ENCODE measurements around the gene CRIP3. TPM values are rescaled to one million over a fixed set of nuclear protein-coding genes. Genes with fewer than 3 reads are reported as not detected.

Gene CRIP3
- total and polyA plus RNA-seq, 2 of the 13 experiments (the other 11 are each of a cell fraction or from before 2014, with no cell fraction given): 6.3 to 9.3 TPM

- TF ChIP-seq KDM5A (IDR thresholded peaks at IDR 0.05; ENCODE audit: borderline replicate concordance, low read length) (no peak; the same call in 1 of the 2 replicates), ARNT (IDR thresholded peaks at IDR 0.05) (no peak), ARID3A (IDR thresholded peaks at IDR 0.05; ENCODE audit: low read depth, low read length) (no peak; the same call in 1 of the 2 replicates), BRCA1 (CRISPR knock-in tag; IDR thresholded peaks at IDR 0.05) (no peak), RELA (CRISPR knock-in tag; IDR thresholded peaks at IDR 0.05) (no peak), ZNF12 (CRISPR knock-in tag; IDR thresholded peaks at IDR 0.05) (no peak), ZNF704 (CRISPR knock-in tag; IDR thresholded peaks at IDR 0.05; ENCODE audit: borderline replicate concordance) (peak; percentile 61; the same call in 1 of the 2 replicates), ATF1 (CRISPR knock-in tag; IDR thresholded peaks at IDR 0.05) (no peak), AHDC1 (CRISPR knock-in tag; IDR thresholded peaks at IDR 0.05; ENCODE audit: borderline replicate concordance) (no peak), SNRNP70 (IDR thresholded peaks at IDR 0.05; ENCODE audit: low read depth, low read length) (no peak), HNF1B (CRISPR knock-in tag; IDR thresholded peaks at IDR 0.05) (peak; percentile 51; the same call in 1 of the 2 replicates), ZBTB49 (CRISPR knock-in tag; IDR thresholded peaks at IDR 0.05; ENCODE audit: borderline replicate concordance) (no peak), GATAD1 (CRISPR knock-in tag; IDR thresholded peaks at IDR 0.05) (no peak), ZNF335 (CRISPR knock-in tag; IDR thresholded peaks at IDR 0.05) (0 out of 2 replicates have a peak, but pooled peaks have one; percentile 35), PHF5A (CRISPR knock-in tag; IDR thresholded peaks at IDR 0.05; ENCODE audit: low read depth, unreplicated experiment) (peak; percentile 36), PHF20 (CRISPR knock-in tag; IDR thresholded peaks at IDR 0.05) (peak; percentile 45), LCORL (IDR thresholded peaks at IDR 0.05) (no peak), LCORL (CRISPR knock-in tag; IDR thresholded peaks at IDR 0.05) (peak; percentile 89)
Observed at GRCh38 chr6:43274916-43275597, 33.6 kb downstream of the CRIP3 start (continued).
